IMR-90 (cell line): ENCODE results near the gene PHF3. TPM values are rescaled to one million over a fixed set of nuclear protein-coding genes. Genes with fewer than 3 reads are reported as not detected.

Experiments used
- ATAC-seq: fragments of 200-7000 bp; cut with Tn5 transposase; 2 replicates; pipeline ENCODE4 v1.9.1; 2020; ENCODE audit warnings: low read depth, mild to moderate bottlenecking, moderate library complexity
- BruUV-seq: library from RNA; stranded (reverse); fragments of 400-500 nt; replicated peaks from 2 replicates; lab custom pipeline; 2021; lab: Mats Ljungman, UMichigan
- CTCF ChIA-PET: fragments of 300-600 bp; formaldehyde crosslinking; extraction: SDS; loops from one replicate; lab custom pipeline; 2021; ENCODE audit warnings: antibody characterized with exemption; lab: Yijun Ruan, JAX
- POLR2A ChIA-PET: fragments of 300-600 bp; sonication (Branson Sonifier 250); formaldehyde crosslinking; loops from one replicate; lab custom pipeline; 2022; ENCODE audit warnings: antibody characterized with exemption; ENCODE audit not compliant: unreplicated experiment; lab: Charles Lee
- DNase-seq: peaks from one replicate; pipeline ENCODE4 v3.0.0; 2013
- H2AFZ ChIP-seq: replicated peaks from 2 replicates; pipeline ENCODE3; 2013; ENCODE audit warnings: low read length, mild to moderate bottlenecking; ENCODE audit not compliant: poor library complexity
- H2AK5ac ChIP-seq: 2 replicates; pipeline ENCODE4 v1.6.1; 2013; ENCODE audit warnings: low read depth, low read length, inconsistent platforms
- H2AK9ac ChIP-seq: replicated peaks from 2 replicates; pipeline ENCODE3; 2013; ENCODE audit warnings: mild to moderate bottlenecking, low read depth, low read length, moderate library complexity; ENCODE audit not compliant: poor library complexity
- H2BK120ac ChIP-seq: 2 replicates; pipeline ENCODE4 v1.6.1; 2013; ENCODE audit warnings: low read depth, low read length, inconsistent platforms
- H2BK15ac ChIP-seq: 3 replicates; pipeline ENCODE4 v1.6.1; 2013; ENCODE audit warnings: low read depth, low read length, inconsistent platforms
- H2BK20ac ChIP-seq: 2 replicates; pipeline ENCODE4 v1.6.1; 2013; ENCODE audit warnings: low read depth, mild to moderate bottlenecking, inconsistent platforms, low read length, moderate library complexity
- H2BK5ac ChIP-seq: 2 replicates; pipeline ENCODE4 v1.6.1; 2013; ENCODE audit warnings: mild to moderate bottlenecking, low read depth, low read length, inconsistent platforms; ENCODE audit not compliant: poor library complexity, severe bottlenecking
- H3K14ac ChIP-seq: replicated peaks from 2 replicates; pipeline ENCODE4 v1.6.1; 2013; ENCODE audit warnings: low read depth, low read length, inconsistent platforms
- H3K18ac ChIP-seq: 2 replicates; pipeline ENCODE4 v1.6.1; 2013; ENCODE audit warnings: low read depth, low read length, control low read depth
- H3K23ac ChIP-seq: 2 replicates; pipeline ENCODE4 v1.6.1; 2013; ENCODE audit warnings: low read depth, low read length, inconsistent platforms
- H3K27ac ChIP-seq: 2 replicates; pipeline ENCODE4 v1.5.1; 2013; ENCODE audit warnings: mild to moderate bottlenecking, control low read depth, low read length; ENCODE audit not compliant: insufficient read depth
- H3K27me3 ChIP-seq: 2 replicates; pipeline ENCODE4 v1.6.1; 2013; ENCODE audit warnings: low read length; ENCODE audit not compliant: control insufficient read depth, insufficient read depth
- H3K36me3 ChIP-seq: 2 replicates; pipeline ENCODE4 v1.6.1; 2013; ENCODE audit warnings: low read length, mixed read lengths; ENCODE audit not compliant: control insufficient read depth, insufficient read depth
- H3K4ac ChIP-seq: 2 replicates; pipeline ENCODE4 v1.6.1; 2013; ENCODE audit warnings: low read depth, low read length, inconsistent platforms
- H3K4me1 ChIP-seq: 2 replicates; pipeline ENCODE4 v1.6.1; 2013; ENCODE audit warnings: low read length, mixed read lengths; ENCODE audit not compliant: control insufficient read depth, insufficient read depth
- H3K4me2 ChIP-seq: 2 replicates; pipeline ENCODE4 v1.6.1; 2013; ENCODE audit warnings: low read depth, mild to moderate bottlenecking, control low read depth, low read length, moderate library complexity
- H3K4me3 ChIP-seq: 2 replicates; pipeline ENCODE4 v1.5.1; 2013; ENCODE audit warnings: low read depth, mild to moderate bottlenecking, control low read depth, low read length, moderate library complexity; ENCODE audit not compliant: insufficient read depth
- H3K56ac ChIP-seq: 2 replicates; pipeline ENCODE4 v1.6.1; 2013; ENCODE audit warnings: low read length, inconsistent platforms; ENCODE audit not compliant: insufficient read depth; ENCODE audit errors: extremely low read depth
- H3K79me1 ChIP-seq, 2 experiments: 2 replicates each; pipeline ENCODE4 v1.6.1; 2013; ENCODE audit warnings: low read length in 2 of 2, inconsistent platforms in 1 of 2, low read depth in 1 of 2
- H3K9ac ChIP-seq: 2 replicates; pipeline ENCODE4 v1.6.1; 2013; ENCODE audit warnings: low read depth, low read length, control low read depth
- H3K9me1 ChIP-seq: 2 replicates; pipeline ENCODE4 v1.6.1; 2013; ENCODE audit warnings: low read length, inconsistent platforms; ENCODE audit not compliant: insufficient read depth
- H3K9me3 ChIP-seq: 2 replicates; pipeline ENCODE4 v1.6.1; 2013; ENCODE audit warnings: low read length; ENCODE audit not compliant: control insufficient read depth, insufficient read depth
- H4K20me1 ChIP-seq: 2 replicates; pipeline ENCODE4 v1.6.1; 2013; ENCODE audit warnings: low read length, inconsistent platforms; ENCODE audit not compliant: insufficient read depth
- H4K5ac ChIP-seq: 2 replicates; pipeline ENCODE4 v1.6.1; 2013; ENCODE audit warnings: mild to moderate bottlenecking, low read depth, low read length, control low read depth
- H4K8ac ChIP-seq, 2 experiments: 2 replicates each; pipeline ENCODE4 v1.6.1; 2013; ENCODE audit warnings: low read depth in 2 of 2, low read length in 2 of 2, control low read depth in 1 of 2, inconsistent platforms in 1 of 2
- H4K91ac ChIP-seq: 2 replicates; pipeline ENCODE4 v1.6.1; 2013; ENCODE audit warnings: low read depth, low read length, inconsistent platforms; ENCODE audit not compliant: insufficient read depth
- CEBPB ChIP-seq: IDR thresholded peaks from 2 replicates; pipeline ENCODE4 v1.6.1; 2012; ENCODE audit warnings: low read depth, low read length, improper control_type of control experiment
- FOS ChIP-seq: fragments of 150-350 bp; IDR thresholded peaks from 2 replicates; pipeline ENCODE4 v1.6.1; 2016; ENCODE audit warnings: low read depth, low read length
- WGBS, 2 experiments: methylation state at CpG; one replicate each; pipeline versions ENCODE4 v1.1.5 to v1.1.7; 2013; ENCODE audit warnings: missing lambda C conversion rate in 2 of 2; ENCODE audit not compliant: insufficient read length in 1 of 2; ENCODE audit errors: extremely low coverage in 2 of 2; 5-methylcytosine and 5-hydroxymethylcytosine counted together
- dilution Hi-C: fragments of 300-500 bp; cut with HindIII; formaldehyde crosslinking; loops from one replicate; pipeline ENCODE4 v1.14.3; 2018; ENCODE audit warnings: low sequenced_read_pairs; ENCODE audit not compliant: unreplicated experiment
- in situ Hi-C: fragments of 300-500 bp; cut with MboI; formaldehyde crosslinking; loops from 3 replicates; pipeline ENCODE4 v1.14.3; 2019; ENCODE audit warnings: low sequenced_read_pairs, inconsistent platforms, mixed read lengths
- intact Hi-C: fragments of 100-400 bp; cut with micrococcal nuclease; formaldehyde crosslinking; loops from 2 replicates; pipeline ENCODE4 v1.10.0; 2022
- polyA plus RNA-seq, 3 experiments: library from polyadenylated mRNA; depleted of rRNA; stranded (reverse); fragments of >200 nt; gene quantifications; 2 replicates each; pipeline ENCODE4 v1.2.3, GENCODE V29; 2012; ENCODE audit warnings: low replicate concordance in 1 of 3
- total RNA-seq: library from RNA; depleted of rRNA; stranded (reverse); fragments of >200 nt; gene quantifications from 2 replicates; pipeline ENCODE4 v1.2.3, GENCODE V29; 2012

PHF3 gene
- total and polyA plus RNA-seq, 2 of the 4 experiments (the other 2 are of a cell fraction), result 5.6 to 27.8 TPM

- Histone ChIP-seq H4K8ac (no peak overlapping the region), H2BK120ac (no peak overlapping the region), H2AFZ (no peak overlapping the region), H4K20me1 (peaks cover 51% of the 10 kb centered on the region), H2AK9ac (no peak overlapping the region), H4K91ac (no peak overlapping the region), H3K56ac (no peak overlapping the region), H3K4ac (no peak overlapping the region), H3K4me2 (no peak overlapping the region), H2BK20ac (no peak overlapping the region), H2BK5ac (no peak overlapping the region), H3K27me3 (no peaks in the 10 kb centered on the region), H3K23ac (no peak overlapping the region), H3K27ac (no peak overlapping the region), H3K9ac (no peak overlapping the region), H3K4me1 (peaks cover 7% of the 10 kb centered on the region), H3K14ac (no peak overlapping the region), H3K18ac (no peak overlapping the region), H3K9me1 (peaks cover 7% of the 10 kb centered on the region), H3K9me3 (no peaks in the 10 kb centered on the region), H2AK5ac (no peak overlapping the region), H3K79me1 (peaks cover 17 to 51% of the 10 kb centered on the region in 2 experiments), H4K5ac (no peak overlapping the region), H3K4me3 (no peak overlapping the region), H3K36me3 (no peaks in the 10 kb centered on the region; the same call in 1 of the 2 replicates), H2BK15ac (no peak overlapping the region)
- intact Hi-C loops (no loop called here), dilution Hi-C loops (no loop called here), in situ Hi-C loops (no loop called here)
- ChIA-PET POLR2A (no interaction called here), CTCF (no interaction called here)
- no peak for ATAC-seq
- BruUV-seq, result no TSS peak
- TF ChIP-seq FOS, result no peak
- no peak for TF ChIP-seq CEBPB
- no CpG with 5 or more reads among the region's 1 CpG for WGBS, 2 experiments
- DNase-seq, result no peak
These were observed 25.2 kb downstream of the PHF3 start for GRCh38 chr6:63660757-63661156.
